LNCAP (cell line): ENCODE results near the gene GOLPH3.

ENCODE experiments used
- CTCF ChIP-seq: fragments of 450-650 bp; IDR thresholded peaks from 2 replicates; pipeline ENCODE4 v1.5.1; 2017; ENCODE audit warnings: mild to moderate bottlenecking

Gene GOLPH3

GRCh38 chr5:32126691-32127090 is 47.4 kb downstream of the GOLPH3 start:
- no peak for TF ChIP-seq CTCF

- TF ChIP-seq CTCF = no peak
Observed at GRCh38 chr5:32123889-32124676, 50.0 kb downstream of the GOLPH3 start.

- no peak for TF ChIP-seq CTCF
Observed at GRCh38 chr5:32123058-32123805, 50.9 kb downstream of the GOLPH3 start.

GRCh38 chr5:32116574-32117313 is 57.4 kb downstream of the GOLPH3 start:
- no peak for TF ChIP-seq CTCF

- TF ChIP-seq CTCF = no peak
Observed at GRCh38 chr5:32115985-32116384, 58.1 kb downstream of the GOLPH3 start.

GRCh38 chr5:32110111-32110696 is 63.9 kb downstream of the GOLPH3 start:
- TF ChIP-seq CTCF = no peak

- no peak for TF ChIP-seq CTCF
Observed at GRCh38 chr5:32109236-32109635, 64.9 kb downstream of the GOLPH3 start.
